Stimulated activated CD4-positive, alpha-beta T cell treated with anti-CD3 and anti-CD28 coated beads, Interleukin-4, amount 100 ng/mL, for 1 hour (primary cell): Measurements from ENCODE around the gene SULT1A2.
"Not testable (repeated sequence)": the region's sequence is repeated elsewhere in the genome, so short reads cannot be mapped to it uniquely, and the experiment has no call there.

Experiments used
- DNase-seq: peaks from one replicate; pipeline ENCODE4 v3.0.0-alpha.2; 2020

SULT1A2 gene

DNA sequence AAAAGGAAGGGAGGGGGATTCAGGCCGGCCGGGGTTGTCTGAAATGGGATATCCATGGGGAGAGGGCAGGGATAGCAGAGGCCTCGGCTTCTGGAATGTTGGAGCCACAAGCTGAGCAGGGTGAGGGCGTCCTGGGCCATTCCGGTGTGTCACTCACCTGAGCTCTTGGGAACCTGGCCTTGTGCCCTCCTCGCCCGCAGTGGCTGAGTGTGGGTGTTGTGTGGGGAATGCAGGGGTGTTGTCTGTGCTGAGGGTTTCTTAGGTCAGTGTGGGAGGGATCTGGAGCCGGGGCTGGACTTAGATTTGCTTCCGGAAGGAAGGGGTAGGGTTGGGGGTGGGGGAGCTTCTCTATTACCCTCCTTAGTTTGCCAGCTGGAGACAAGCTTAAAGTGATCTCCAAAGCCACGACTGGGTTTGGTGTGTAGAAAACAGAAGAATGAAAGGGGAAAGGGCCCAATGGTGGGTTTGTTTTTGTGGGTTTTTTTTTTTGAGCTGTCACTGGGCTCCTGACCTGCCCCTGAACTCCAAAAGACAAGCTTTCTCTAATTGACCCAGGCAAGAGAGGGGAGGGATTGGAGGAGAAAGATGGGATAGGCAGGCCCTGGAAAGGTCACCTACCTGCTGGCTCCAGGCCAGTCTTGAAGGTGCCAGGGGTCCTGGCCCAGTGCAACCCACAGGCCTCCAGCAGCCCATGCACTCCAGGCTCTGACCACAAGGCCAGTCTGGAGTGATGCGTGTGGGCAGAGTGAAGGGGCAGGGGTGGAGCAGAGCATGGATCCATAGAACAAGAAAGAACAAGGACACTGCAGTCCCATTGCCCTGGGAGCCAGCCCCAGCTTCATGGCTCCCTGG, at the start of gene SULT1A2:
Gene SULT1A2, minus strand, starts transcription at position 211 of the 852 bp plus-strand sequence. CDS start 1,120 bp downstream, outside the sequence.
- no peak for DNase-seq

DNA sequence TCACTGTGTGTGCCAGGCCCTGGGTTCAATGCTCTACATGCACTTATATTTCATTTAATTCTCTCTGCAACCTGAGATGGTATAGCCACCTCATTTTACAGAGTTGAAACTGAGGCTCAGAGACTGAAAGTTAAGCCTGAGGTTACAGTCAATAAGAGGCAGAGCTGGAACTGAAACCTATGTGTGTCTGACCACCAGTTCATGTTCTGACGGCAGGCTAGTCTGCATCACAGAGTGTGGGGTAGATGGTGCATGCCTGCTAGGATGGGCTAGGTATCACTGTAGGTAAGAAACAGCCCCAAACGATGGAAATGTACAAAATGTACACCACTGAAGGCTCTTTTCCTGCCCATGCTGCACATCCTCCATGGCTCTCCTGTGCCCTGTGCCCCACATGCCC, 43.1 kb upstream of the SULT1A2 start:
- not testable (repeated sequence) for DNase-seq

DNA sequence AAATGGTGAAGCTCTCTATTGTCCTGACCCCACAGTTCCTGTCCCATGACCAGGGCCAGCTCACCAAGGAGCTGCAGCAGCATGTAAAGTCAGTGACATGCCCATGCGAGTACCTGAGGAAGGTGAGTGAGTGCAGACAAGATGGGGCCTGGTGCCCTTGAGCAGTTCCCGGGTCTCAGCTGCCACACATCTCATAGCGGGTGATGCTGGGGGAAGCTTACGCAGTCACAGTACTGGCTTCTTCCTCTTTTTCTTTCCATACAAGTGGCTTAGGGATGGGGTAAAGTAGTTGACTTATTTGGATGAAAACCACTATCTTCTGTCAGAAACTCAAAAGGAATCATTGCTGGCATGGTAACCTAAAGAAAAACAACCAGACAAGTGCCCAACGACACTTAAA, 41.5 kb upstream of the SULT1A2 start:
- not testable (repeated sequence) for DNase-seq

DNA sequence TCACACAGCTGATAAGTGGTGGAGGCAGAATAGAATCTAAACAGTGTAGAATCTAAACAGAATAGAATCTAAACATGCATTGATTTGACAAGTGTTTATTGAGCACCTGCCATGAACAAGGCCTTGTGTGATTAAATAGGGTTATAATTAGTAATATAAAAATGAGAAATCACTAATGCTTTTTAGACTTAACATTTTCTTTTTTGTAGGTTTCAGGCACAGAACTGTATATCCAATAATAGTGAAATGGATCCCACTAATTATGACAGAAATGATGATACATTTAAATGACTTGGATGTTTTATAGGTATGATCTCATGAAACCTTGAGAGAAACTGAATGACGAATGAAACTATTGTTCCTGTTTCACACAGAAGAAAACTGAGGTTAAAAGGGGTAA, 40.9 kb upstream of the SULT1A2 start, which contains the start of gene NPIPB8:
Gene NPIPB8, plus strand, starts transcription at position 301 of the 400 bp plus-strand sequence. CDS start 296 bp downstream, outside the sequence.
- not testable (repeated sequence) for DNase-seq

DNA sequence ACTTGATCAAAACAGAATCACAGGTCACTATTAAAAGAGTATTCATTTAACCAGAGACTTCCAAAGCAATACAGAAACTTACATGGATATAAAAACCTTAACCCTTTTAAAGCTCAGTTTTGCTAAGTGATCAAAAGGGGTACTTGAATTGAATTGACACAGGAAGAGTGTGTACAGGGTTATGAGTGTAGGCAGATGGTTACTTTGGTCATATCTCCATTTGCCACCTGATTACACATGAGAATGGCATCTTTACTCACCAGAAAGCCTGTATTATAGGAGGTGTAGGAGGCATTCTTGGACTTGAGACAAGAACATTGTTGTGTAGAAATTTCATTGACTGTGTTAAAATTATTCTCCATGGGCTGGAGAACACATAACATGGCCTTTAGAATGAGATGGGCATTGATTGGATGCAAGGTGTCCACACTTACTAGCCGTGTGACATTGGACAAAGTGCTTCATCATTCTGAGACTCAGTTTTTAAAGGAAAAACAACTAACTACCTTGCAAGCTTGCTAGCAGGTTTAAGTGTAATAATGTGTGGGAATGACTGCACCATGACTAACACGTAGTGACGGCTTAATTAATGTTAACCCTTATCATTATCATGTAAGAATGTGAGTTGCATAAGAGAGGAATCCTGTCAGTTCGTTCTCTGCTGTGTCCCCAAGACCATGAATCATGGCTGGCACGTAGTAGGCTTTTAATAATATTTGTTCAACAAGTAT, 39.4 kb upstream of the SULT1A2 start:
- DNase-seq: not testable (repeated sequence)

DNA sequence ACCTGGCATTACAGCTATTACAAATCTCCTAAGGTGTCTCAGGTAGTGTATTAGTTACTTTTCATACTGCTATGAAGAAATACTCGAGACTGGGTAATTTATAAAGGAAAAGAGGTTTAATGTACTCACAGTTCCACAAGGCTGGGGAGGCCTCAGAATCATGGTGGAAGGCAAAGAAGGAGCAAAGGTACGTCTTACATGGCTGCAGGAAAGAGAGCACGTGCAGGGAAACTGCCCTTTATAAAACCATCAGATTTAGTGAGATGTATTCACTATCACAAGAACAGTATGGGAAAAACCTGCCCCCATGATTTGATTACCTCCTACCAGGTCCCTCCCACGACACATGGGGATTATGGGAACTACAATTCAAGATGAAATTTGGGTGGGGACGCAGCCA, 34.1 kb upstream of the SULT1A2 start:
- not testable (repeated sequence) for DNase-seq

DNA sequence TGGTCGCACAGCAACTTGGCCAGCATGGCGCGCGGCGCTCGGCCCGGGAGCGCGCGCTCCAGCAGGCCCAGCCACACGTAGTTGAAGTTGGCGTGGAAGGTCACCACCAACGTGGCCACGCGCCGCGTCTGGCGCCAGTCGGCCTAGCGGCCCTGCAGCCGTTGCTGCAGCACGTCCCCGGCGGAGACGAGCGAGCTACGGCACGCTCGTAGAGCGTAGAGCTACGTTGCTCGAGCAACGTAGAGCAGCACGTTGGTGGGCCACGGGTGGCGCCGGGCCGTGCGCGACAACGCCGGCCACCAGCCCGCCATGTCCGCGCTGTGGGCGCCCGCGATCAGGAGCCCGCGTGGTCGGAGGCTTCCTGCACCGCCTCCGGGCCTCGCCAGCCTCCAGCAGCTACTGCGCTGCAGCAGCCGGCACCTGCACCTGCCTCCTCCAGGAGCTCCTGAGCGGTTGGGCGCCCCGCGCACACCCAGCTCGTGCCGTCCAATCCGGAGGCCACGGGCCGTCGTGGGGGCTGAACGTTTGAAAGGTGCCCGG, 26.4 kb upstream of the SULT1A2 start:
- DNase-seq: peak; percentile 73

DNA sequence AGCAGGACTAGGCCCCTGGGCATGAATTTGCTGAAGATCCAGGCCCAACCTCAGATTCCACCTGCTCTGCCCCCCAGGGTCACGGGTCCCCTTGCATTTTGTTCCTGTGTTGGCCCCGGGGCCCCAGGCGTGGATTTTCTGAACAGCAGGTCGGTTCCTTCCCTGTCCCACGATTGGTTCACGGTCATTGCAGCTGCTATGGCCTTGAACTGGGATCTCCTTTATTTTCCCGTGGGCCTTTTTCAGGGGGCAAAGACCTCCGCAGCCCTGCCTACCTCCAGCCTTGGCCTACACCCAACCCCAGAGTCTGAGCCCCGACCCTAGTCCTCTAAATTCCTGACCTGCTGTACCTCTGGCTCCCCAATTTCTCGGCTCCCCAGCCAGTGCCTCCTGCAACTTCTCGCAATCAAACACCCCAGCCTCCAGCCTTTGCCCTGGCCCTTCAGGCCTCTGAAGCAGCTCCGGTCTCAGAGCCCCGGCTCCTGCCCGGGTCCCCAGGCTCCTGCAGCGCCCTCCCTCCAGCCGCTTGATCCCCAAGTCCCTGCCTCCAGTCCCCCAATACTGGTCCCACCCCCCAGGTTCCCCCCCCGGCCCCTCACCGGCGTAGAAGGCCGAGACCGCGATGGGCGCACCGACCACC, 25.8 kb upstream of the SULT1A2 start:
- DNase-seq: not testable (repeated sequence)

DNA sequence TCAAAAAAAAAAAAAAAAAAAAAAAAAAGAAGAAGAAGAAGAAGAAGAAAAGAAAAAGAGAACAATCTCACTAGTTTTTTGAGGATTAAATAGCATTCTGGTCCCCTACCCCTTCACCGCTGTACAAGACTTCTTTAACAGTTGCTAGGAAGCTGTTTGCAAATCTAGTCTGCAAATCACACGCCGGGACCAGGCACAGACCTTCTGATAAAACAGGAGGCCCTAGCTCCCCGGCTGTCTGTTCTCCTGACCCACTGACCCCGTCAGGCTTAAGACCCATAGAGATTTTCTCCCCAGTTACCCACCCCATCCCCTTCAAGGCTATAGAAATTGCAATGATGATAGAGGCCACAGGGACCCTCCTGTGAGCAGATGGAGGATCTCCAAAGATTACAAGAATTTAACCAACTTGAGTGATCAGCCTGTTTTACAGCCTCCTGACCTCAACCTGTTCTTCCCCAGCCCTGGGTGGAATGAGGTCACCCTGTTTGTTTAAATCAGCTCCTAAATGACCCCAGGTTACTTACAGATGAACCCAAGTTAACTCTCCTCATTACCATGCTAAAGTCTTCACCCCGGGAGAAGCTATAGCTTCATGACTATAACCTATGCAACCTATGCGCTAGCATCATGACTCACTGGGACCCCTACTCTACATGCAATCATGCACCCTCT, 24.8 kb upstream of the SULT1A2 start:
- DNase-seq: no peak

DNA sequence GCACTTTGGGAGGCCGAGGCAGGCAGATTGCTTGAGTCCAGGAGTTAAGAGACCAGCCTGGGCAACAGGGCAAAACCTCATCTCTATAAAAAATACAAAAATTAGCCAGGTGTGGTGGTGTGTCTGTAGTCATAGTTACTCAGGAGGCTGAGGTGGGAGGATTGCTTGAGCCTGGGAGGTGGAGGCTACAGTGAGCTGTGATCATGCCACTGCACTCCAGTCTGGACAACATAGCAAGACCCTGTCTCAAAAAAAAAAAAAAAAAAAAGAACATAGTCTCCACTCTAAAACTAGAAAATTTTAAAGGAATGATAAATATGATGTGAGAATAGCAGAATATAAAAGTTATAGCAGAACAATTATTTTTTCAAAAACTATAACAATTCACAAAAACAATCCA, 23.5 kb upstream of the SULT1A2 start:
- not testable (repeated sequence) for DNase-seq

DNA sequence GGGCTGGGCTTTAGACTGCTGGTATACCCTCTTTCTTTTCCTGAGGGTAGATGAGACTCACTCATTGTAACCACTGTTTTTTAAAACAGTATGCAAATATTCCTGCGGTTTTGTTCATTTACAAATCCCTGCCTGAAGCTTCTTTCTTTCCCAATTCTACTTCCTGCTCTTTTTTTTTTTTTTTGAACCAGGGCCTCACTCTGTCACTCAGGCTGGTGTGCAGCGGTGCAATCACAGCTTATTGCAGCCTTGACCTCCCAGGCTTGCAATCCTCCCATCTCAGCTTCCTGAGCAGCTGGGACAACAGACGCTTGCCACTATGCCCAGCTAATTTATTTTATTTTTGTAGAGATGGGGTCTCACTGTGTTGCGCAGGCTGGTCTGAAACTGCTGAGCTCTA, 21.0 kb upstream of the SULT1A2 start:
- no peak for DNase-seq

DNA sequence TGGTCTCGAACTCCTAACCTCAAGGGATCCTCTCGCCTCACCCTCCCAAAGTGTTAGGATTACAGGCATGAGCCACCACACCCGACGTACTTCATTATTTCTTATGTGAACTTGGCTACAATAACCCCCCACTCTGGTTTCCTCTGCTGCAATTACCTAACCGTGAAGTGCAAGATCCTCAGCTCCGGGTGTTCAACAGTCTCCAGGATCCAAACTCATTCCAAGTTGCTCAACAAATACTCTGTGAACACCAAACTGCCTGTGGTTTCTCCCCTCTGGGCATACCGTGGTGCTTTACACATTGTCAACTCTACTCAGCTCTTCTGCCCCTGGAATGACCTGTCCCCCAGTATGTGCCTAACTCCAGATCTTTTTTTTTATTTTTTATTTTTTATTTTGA, 19.8 kb upstream of the SULT1A2 start:
- no peak for DNase-seq

DNA sequence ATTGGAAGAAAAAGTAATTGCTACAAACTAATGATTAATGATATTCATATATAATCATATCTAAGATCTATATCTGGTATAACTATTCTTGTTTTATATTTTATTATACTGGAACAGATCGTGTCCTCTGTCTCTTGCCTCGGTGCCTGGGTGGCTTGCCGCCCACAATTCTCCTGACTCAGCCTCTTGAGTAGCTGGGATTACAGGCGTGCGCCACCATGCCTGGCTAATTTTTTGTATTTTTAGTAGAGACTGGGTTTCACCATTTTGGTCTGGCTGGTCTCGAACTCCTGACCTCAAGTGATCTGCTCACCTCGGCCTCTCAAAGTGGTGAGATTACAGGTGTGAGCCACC, 19.4 kb upstream of the SULT1A2 start:
- DNase-seq: not testable (repeated sequence)

DNA sequence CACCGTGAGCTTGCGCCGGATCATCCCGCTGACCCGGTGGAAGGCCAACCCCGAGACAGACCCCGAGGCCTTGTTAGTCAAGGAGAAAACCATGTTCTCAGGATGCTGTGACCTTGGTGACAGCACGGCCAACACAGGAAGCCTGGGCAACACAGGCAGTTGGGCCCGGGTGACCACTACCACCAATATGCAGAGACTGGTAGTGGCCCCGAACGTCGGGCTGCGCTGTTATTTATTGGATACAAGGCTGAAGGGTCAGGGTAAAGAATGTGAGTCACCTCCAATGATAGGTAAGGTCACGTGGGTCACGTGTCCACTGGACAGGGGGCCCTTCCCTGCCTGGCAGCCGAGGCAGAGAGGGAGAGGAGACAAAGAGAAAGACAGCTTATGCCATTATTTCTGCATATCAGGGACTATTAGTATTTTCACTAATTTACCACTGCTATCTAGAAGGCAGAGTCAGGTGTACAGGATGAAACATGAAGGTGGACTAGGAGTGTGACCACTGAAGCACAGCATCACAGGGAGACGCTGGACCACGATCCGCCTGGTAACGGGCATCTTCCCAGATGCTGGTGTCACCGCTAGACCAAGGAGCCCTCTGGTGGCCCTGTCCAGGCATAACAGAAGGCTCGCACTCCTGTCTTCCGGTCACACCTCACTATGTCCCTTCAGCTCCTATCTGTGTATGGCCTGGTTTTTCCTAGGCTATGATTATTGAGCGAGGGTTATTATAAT, 18.8 kb upstream of the SULT1A2 start:
- not testable (repeated sequence) for DNase-seq

DNA sequence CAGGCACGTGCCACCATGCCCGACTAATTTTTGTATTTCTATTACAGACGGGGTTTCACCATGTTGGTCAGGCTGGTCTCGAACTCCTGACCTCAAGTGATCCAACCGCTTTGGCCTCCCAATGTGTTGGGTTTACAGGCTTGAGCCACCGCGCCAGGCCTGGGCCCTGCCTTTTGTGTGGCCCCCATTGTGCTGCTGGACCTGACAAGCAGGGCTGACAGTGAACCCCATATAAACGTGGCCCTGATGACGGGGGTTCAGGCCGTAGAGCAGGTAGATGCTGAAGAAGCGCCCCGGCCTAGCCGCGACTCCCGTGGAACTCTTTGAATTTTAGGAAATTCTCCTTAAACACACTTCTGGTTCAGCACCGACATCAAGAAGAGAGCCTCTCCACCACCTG, 17.7 kb upstream of the SULT1A2 start:
- DNase-seq: not testable (repeated sequence)

DNA sequence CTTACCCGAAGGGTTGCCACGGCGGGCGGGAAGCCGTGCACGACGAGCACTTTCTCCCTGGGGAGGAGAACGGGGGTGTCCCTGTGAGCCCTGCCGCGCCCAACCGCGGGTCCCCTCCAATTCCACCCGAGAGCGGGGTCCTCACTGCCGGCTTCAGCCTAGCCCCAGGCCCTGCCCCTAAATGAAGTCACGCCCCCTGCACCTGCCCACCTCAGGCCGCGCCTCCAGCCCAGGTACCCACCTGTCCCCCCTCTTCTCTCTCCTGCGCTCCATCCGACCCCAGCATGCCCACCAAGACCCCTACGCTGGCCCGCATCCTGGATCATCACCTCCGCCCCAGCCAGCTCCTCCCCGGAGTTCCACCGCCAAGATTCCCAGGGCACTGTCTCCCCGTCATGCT, 17.1 kb upstream of the SULT1A2 start:
- not testable (repeated sequence) for DNase-seq

DNA sequence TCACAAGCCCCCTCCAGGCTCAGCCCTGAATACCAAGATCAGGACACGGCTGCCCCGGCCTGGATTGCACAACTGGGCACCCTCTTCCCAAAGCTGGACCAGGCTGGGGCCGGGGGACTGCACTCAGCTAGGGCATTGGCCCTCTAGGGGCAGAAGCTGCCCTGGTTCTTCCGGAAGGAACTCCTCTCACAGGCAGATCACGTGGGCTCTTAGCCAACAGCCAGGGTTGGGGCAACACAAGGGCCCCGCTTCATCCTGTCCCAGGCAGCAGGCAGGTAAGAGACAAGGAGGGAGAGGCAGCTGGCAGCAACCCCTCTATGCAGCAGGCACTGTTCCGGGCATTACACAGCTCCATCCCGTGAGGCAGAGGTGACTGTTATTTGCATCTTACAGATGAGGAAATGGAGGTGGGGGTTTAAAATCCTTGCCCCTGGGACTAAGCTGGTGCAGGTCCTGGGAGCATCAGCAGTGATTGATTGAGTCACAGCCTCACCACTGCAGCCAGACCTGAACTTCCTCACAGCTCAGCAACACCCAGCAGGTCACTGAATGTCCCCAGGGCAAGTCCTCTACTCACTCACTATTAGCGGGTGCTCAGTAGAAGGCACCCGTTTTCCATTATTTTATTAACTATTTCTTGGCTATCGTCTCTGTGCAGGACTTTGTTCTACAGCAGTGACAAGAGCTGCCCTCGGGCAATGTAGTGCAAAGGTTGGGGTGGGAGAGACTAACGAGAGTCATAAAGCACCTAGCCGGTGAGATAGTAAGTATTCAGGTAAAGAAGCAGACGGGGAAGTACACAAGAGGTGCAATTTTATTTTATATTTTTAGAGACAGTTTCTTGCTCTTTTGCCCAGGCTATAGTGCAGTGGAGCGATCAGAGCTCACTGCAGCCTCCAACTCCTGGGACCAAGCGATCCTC, 15.8 kb upstream of the SULT1A2 start:
- DNase-seq: not testable (repeated sequence)

DNA sequence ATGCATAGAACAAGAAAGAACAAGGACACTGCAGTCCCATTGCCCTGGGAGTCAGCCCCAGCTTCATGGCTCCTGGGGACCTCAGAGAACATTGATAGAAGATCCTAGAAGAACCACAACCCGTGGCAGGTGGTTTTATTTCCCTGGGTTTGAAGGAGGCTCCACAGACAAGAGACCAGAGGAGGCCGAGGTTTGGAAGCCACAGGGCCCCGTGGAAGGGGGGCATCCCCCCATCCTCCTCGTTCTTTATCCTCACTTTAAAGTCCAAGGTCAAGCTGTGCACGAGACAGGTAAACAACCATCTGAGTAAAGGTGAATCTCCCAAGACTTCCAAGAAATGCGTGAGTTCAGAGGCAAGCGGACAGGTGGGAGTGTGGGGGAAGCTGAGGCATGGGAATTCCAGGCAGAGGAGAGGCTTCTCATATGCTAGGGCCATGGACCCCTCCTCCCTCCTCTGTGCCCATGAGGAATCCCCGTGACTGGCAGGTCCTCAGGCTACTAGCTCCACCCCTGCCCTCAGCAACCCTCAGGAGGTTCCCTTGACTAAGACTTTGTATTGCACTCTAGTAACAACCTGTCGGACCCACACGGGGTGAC, 13.8 kb upstream of the SULT1A2 start:
- no peak for DNase-seq

DNA sequence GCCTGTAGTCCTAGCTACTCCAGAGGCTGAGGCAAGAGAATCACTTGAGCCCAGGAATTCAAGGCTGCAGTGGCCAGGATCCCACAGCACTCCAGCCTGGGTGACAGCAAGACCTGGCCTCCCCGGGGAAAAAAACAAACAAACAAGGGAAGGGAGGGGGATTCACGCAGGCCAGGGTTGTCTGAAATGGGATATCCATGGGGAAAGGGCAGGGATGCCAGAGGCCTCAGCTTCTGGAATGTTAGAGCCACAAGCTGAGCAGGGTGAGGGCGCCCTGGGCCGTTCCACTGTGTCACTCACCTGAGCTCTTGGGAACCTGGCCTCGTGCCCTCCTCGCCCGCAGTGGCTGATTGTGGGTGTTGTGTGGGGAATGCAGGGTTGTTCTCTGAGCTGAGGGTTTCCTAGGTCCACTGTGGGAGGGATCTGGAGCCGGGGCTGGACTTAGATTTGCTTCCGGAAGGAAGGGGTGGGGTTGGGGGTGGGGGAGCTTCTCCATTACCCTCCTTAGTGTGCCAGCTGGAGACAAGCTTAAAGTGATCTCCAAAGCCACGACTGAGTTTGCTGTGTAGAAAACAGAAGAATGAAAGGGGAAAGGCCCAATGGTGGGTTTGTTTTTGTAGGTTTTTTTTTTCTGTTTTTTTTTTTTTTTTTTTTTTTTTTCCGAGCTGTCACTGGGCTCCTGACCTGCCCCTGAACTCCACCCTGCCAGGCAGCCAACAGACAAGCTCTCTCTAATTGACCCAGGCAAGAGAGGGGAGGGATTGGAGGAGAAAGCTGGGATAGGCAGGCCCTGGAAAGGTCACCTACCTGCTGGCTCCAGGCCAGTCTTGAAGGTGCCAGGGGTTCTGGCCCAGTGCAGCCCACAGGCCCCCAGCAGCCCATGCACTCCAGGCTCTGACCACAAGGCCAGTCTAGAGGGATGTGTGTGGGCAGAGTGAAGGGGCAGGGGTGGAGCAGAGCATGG, 13.1 kb upstream of the SULT1A2 start, which contains the start of gene SULT1A1:
Gene SULT1A1, minus strand, starts transcription at position 414 of the 964 bp plus-strand sequence. CDS start 1,189 bp downstream, outside the sequence.
- no peak for DNase-seq
